Measurements from ENCODE around the gene TACR2.

GRCh38 chr10:69403519-69403918, 13.2 kb downstream of the TACR2 start:
- no peak for TF ChIP-seq CTCF (conservative IDR thresholded peaks at IDR 0.05 in 1 of 2, IDR thresholded peaks at IDR 0.05 in 1 of 2; ENCODE audit: extremely low read depth in 1 of 2, insufficient read depth in 1 of 2, low read depth in 1 of 2, low read length in 2 of 2)
- TF ChIP-seq EZH2 (IDR thresholded peaks at IDR 0.05; ENCODE audit: borderline replicate concordance, low read length): no peak

Measured in mammary epithelial cell (primary cell).